Measurements from ENCODE around the gene XPA. TPM values are rescaled to one million over a fixed set of nuclear protein-coding genes. Genes with fewer than 3 reads are reported as not detected.

XPA gene
- total RNA-seq, 1 donor from 2014 or later: 10.2 TPM

DNA sequence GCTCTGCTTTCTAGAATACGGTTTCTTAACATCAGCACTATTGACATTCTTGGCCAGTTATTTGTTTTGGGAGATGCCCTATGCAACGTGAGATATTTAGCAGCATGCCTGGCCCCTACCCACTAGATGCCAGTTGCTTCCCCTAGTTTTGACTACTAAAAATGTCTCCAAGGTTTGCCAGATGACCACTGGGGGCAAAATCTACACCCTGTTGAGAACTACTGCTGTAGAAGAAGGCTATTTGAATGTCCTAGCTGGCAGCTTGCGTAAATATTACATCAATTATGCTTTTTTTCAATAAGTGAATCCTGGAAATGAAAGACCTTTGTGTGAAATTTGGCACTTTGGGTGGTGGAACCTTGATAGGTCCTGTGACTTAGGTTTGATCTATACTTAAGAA lies 58.5 kb downstream of the XPA start:
- Mint-ChIP-seq H3K27me3 (ENCODE audit: low read depth) (no peaks in the 10 kb centered on the region), H3K4me3 (ENCODE audit: unreplicated experiment) (no peak overlapping the region), H3K4me1 (ENCODE audit: low read depth) (peaks cover 47% of the 10 kb centered on the region), H3K9me3 (ENCODE audit: low read depth) (no peaks in the 10 kb centered on the region), H3K27ac (ENCODE audit: unreplicated experiment) (peak overlapping the region; percentile 38), H3K36me3 (ENCODE audit: low read depth) (peaks cover 4% of the 10 kb centered on the region)
- TF ChIP-seq, protein P1, sequence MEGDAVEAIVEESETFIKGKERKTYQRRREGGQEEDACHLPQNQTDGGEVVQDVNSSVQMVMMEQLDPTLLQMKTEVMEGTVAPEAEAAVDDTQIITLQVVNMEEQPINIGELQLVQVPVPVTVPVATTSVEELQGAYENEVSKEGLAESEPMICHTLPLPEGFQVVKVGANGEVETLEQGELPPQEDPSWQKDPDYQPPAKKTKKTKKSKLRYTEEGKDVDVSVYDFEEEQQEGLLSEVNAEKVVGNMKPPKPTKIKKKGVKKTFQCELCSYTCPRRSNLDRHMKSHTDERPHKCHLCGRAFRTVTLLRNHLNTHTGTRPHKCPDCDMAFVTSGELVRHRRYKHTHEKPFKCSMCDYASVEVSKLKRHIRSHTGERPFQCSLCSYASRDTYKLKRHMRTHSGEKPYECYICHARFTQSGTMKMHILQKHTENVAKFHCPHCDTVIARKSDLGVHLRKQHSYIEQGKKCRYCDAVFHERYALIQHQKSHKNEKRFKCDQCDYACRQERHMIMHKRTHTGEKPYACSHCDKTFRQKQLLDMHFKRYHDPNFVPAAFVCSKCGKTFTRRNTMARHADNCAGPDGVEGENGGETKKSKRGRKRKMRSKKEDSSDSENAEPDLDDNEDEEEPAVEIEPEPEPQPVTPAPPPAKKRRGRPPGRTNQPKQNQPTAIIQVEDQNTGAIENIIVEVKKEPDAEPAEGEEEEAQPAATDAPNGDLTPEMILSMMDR (IDR thresholded peaks at IDR 0.05): peak; percentile 43
- DNase-seq (ENCODE audit: low spot score): no peak

DNA sequence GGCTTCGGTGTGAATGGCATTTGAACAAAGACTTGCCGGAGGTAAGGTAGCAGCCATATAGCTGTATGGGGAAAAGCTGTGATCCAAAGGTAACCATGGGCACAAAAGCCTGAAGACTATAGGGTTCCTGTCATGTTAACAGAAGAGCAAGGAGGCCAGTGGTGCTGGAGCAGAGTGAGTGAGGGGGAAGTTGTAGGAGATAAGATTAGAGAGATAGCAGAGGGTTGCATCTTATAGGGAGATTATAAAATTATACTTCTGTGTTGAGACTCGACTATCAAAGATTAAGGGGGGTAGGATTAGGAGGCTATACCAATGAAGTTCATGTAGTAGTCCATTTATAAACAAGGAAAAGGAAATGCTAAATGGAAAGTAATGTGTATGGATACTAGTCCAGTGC lies 60.2 kb downstream of the XPA start:
- no peak for DNase-seq (ENCODE audit: low spot score)
- Mint-ChIP-seq H3K27me3 (ENCODE audit: low read depth) (no peaks in the 10 kb centered on the region), H3K9me3 (ENCODE audit: low read depth) (no peaks in the 10 kb centered on the region), H3K4me3 (ENCODE audit: unreplicated experiment) (no peak overlapping the region), H3K4me1 (ENCODE audit: low read depth) (peaks cover 50% of the 10 kb centered on the region), H3K36me3 (ENCODE audit: low read depth) (no peaks in the 10 kb centered on the region), H3K27ac (ENCODE audit: unreplicated experiment) (peak overlapping the region; percentile 24)
- TF ChIP-seq, protein P1 (IDR thresholded peaks at IDR 0.05): no peak

- Mint-ChIP-seq H3K36me3 (ENCODE audit: low read depth) (no peaks in the 10 kb centered on the region), H3K9me3 (ENCODE audit: low read depth) (no peaks in the 10 kb centered on the region), H3K4me3 (ENCODE audit: unreplicated experiment) (peak overlapping the region; percentile 85), H3K4me1 (ENCODE audit: low read depth) (peaks cover 51% of the 10 kb centered on the region), H3K27me3 (ENCODE audit: low read depth) (no peaks in the 10 kb centered on the region), H3K27ac (ENCODE audit: unreplicated experiment) (peak overlapping the region; percentile 100)
- TF ChIP-seq, protein P1 (IDR thresholded peaks at IDR 0.05): no peak
- no peak for DNase-seq (ENCODE audit: low spot score)
Measured at GRCh38 chr9:97635026-97635425, 62.1 kb downstream of the XPA start.

DNA sequence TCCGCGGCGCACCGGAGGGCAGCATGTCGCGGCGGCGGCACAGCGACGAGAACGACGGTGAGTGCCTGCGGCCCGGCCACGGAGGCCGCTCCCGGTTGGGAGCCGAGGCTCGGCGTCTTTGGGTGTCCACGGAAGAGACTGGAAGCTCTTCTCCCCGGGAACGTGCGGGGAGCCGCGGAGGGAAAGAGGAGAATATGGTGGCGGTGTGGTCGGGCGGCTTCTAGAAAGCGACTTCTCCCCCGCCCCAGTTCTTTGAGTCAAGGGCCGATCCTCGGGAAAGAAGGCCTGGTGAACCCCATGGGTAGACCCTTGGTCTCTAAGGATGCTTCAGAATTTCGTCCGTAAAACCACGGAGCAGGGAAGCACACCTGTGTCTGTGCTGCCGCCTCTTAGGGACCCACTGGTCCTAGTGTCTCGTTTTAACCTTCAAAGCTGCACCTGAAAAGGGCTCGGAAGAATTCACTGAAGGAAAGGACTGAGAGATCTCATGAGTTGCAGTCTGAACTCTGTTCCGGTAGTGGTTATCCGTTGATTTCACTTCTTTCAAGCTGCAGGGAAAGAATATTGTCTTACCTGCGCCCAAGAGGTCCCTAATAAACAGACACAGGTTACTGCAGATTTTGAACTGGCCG lies 63.2 kb downstream of the XPA start:
- H3K4me3 Mint-ChIP-seq (ENCODE audit: unreplicated experiment): peak overlapping the region; percentile 85
- no peaks in the 10 kb centered on the region for H3K36me3 Mint-ChIP-seq (ENCODE audit: low read depth)
- H3K27me3 Mint-ChIP-seq (ENCODE audit: low read depth): no peaks in the 10 kb centered on the region
- DNase-seq (ENCODE audit: low spot score): no peak
- H3K27ac Mint-ChIP-seq (ENCODE audit: unreplicated experiment): peak overlapping the region; percentile 100
- TF ChIP-seq, protein P1 (IDR thresholded peaks at IDR 0.05): no peak
- peaks cover 50% of the 10 kb centered on the region for H3K4me1 Mint-ChIP-seq (ENCODE audit: low read depth)
- H3K9me3 Mint-ChIP-seq (ENCODE audit: low read depth): no peaks in the 10 kb centered on the region

DNA sequence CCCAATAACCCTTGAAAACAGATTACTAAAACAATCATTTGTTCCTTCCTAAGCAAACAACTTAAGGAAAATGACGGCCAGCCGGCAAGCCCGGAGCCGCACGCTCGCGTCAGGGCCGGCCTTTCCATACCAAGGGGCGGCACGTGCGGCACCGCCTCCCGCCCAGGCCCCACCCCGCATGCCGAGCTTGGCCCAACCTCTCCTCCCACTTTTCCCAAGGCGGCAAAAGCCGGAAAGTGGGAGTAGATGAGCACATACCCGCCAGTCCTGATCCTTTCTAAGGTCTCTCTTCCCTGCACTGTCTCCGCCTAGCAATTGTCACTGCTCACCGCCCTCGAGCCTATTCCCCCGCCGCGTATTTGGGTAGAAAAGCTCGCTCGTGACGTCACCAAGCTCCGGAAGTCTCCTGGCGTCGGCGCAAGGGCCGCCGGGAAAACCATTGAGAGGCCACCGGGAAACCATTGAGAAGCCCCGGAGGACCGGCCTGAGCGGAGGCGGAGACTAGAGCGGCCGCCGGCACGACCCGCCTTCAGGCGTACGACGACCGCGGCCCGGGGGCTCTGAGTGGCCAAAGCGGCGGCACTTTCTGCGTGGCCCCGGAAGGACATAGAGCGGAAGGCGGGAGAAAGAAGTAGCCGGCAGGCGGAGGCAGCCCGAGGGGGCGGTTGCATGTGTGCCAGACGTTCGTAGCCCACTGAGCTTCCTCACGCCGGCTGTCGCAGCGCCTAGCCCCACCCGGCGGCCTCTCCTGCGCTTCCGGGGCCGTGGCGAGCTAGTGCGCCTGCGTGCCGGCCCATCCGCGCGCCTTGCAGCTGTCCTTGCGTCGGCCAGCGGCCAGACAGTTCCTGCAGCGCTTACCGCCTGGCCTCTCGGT lies 63.9 kb downstream of the XPA start, which contains the start of the genes NCBP1 and TSTD2:
TSS of gene NCBP1 (plus strand) at position 837 of the 874 bp plus-strand sequence. CDS start 61 bp downstream, outside the sequence.
TSS of gene TSTD2 (minus strand) at position 384 of the 874 bp plus-strand sequence. CDS start 5,806 bp downstream, outside the sequence.
- H3K4me1 Mint-ChIP-seq (ENCODE audit: low read depth): peaks cover 45% of the 10 kb centered on the region
- peak; percentile 99 for DNase-seq (ENCODE audit: low spot score)
- peak within 1 kb of the TSS; percentile 100 for H3K27ac Mint-ChIP-seq (ENCODE audit: unreplicated experiment)
- peak within 1 kb of the TSS; percentile 85 for H3K4me3 Mint-ChIP-seq (ENCODE audit: unreplicated experiment)
- H3K27me3 Mint-ChIP-seq (ENCODE audit: low read depth): no peaks in the 10 kb centered on the region
- H3K36me3 Mint-ChIP-seq (ENCODE audit: low read depth): no peaks in the 10 kb centered on the region
- no peaks in the 10 kb centered on the region for H3K9me3 Mint-ChIP-seq (ENCODE audit: low read depth)
- TF ChIP-seq, protein P1 (IDR thresholded peaks at IDR 0.05): no peak

All from chondrocyte (in vitro differentiated cells).